Measurements from ENCODE around the gene PAF1.

PAF1 gene

DNA sequence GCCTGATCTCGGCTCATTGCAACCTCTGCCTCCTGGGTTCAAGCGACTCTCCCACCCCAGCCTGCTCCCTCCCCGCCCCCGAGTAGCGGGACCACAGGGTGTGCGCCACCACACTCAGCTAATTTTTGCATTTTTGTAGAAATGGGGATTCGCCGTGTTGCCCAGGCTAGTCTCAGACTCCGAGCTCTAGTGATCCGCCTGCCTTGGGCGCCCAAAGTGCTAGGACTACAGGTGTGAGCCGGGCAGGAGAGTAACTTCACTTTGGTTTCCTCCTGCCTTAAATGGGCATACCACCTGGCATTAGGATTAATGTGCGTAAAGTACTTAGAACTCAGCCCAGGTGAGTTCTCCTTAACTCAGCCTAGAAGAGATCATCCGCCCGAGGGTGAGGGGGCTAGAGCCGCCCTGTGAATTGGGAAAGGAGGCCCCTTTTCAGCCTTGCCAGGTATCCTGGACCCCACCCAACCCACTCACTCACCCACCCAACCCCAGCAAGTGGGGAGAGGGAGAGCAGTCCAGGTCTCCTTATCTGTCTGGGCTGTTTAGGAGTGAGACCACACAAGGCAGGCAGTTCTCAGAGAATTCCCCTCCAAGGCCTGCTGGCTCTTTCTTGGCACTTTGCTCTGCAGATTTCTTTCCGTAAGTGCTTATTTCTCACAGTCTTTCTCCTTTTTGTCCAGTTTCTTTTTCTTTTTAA lies 14.5 kb upstream of the PAF1 start:
- no peak for DNase-seq

DNA sequence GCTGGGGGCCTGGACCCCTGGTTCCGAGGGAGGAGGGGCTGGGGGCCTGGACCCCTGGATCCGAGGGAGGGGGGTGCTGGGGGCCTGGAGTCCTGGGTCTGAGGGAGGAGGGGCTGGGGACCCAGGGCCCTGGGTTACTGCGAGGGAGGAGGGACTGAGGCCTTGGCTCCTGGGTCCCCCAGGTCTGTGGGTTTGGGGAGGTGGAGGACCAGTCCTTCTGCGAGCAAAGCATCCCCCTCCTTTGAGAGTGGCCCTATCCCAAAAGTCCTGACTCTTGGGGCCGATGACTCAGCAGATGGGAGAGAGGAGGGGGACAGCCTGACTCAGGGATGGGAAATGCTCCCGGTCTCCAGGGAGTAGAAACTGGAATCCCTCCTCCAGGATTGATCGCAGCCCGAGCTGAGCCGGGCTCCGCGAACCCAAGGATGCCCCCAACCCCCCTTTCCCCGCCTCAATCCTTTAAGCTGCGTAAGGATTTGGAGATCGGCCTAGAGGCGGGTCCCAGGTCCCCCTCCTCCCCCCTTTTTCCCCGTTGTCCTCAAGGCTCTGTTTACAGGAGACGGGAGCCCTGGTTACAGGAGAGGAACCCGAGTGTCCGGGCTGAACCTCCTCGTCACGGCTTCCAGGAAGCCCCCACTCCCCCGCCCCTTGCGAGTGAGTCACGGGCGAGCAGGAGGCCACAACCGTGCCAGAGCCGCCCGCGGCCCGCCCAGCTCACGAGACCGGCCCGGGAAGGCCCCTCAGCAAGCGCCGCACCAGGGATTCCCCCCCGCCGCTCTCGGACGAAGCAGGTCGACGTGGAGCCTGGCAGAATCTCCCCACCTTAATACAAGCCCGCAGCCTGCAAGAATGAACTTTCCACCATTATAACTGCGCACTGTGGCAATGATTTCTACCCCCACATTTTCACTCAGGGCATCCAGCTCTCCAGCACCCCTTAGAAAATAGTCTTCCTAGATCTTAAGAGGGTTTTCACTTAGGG lies 12.7 kb upstream of the PAF1 start:
- DNase-seq = peak; percentile 97

DNA sequence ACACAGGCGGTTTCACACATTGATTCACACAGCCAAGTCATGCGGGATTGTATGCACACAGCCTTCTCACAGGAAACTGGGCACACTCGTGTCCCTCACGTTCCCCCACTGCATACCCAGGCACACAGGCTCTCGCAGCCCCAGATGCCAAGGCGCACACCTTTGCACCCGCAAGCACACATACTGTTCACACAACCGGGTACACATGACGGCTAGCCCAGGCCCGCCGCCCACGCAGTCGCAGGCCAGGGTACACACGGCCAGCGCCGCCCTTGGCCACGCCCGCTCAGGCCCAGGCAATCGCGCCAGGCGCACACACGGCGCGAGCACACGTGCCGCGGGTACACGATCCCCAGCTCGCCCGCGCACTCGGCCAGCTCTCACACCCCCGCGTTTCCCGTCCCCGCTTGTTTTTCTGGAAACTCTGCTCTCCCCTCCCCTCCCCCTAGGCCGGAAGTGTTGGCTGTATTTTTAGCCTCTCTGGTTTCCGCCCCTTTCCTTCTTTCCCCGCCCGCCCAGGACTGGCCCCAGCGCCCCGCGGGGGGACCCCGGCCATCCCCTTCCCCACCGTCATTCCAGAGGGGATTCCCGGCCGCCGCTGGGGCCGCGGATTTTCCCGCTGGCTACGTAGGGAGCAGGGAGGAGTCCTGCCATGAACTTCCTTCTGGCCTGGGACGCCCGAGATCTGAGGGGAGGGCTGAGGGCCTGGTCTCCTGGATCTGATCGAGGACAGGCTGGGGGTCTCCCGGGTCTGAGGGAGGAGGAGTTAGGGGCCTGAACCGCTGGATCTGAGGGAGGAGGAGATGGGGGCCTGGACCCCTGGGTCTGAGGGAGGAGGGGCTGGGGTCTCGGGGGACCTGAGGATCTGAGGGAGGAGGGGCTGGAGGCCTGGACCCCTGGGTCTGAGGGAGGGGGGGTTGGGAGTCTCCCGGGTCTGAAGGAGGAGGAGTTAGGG lies 11.7 kb upstream of the PAF1 start:
- peak; percentile 77 for DNase-seq

DNA sequence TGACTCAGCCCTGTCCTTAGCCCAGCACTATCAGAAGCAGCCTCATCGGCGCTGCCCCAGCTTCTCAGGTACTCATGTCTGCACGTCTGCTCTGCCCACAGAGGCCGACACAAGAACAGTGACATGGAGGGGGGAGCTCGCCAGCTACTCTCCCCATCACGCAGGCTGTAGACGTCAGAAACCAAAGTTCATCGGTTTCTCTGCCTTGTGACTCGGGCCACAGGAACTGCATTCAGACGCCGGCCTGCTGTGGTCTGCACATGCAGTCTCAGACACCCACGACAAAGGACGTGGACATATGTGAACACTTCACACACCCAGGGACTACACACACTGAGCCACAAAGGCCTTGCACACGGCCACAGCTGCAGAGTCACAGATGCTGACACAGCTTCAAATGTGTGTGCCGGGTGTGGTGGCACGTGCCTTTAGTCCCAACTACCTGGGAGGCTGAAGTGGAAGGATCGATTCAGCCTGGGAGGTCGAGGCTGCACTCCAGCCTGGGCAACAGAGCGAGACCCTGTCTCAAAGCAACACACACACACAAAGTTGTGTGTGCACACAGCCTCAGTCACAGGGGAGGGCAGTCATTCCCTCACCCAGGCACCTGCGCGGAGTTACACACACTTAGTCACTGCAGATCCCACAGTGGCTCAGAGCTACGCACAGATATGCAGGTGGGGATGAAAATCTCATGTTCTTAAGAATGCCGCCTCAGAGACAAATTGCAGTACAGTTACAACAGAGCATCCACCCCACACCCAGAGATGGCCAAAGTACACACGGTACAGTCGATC lies 10.8 kb upstream of the PAF1 start:
- DNase-seq = peak; percentile 83

DNA sequence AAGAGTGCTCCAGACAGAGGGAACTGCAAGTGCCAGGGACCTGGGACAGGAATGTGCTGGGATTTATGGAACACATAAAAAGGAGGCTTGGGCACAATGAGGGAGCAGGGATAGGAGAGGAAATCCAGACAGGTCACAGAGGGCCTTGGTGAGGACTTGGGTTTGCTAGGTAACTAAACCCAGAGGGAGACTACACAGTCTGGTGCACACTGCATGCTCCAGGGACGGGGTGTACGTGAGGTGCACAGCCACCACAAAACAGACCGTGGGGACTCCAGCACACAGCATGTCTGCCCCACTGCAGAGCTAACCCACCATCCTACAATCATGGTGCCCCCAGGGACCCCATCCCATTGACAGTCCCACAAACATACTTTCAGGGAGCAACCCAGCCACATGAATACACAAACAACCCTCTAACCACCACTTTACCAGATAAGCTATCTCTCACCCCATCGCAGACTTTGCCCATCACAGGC lies 10.2 kb upstream of the PAF1 start:
- no peak for DNase-seq

DNA sequence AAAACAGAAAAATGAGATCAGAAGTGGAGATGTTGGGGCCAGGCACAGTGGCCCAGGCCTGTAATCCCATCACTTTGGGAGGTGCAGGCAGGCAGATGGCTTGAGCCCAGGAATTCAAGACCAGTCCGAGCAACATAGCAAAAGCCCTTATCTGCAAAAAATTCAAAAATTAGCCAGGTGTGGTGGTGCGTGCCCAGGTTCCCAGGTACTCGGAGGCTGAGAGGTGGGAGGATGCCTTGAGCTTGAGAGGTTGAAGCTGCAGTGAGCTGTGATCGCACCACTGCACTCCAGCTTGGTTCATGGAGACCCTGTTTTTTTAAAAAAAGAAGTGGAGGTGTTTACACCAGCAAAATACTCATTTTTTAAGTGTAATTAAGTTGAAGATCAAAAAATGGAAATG lies 9.2 kb upstream of the PAF1 start:
- no peak for DNase-seq

DNA sequence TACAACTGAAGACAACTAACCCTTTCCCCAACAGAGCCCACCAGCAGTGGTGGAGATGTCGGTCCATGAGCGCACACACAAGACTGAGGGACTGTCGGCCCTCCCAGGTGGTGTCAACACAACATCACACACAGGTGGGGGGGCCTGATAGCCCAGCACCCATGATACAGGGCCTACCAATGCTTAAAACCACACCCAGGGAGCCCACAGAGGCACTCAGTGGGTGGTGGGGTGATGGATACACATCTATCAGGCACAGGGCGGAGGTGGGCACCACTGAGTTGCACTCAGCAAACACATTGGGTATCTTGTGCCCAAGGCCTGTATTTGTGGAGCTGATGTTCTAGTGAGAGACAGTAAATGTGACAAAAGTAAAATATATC lies 8.8 kb upstream of the PAF1 start:
- DNase-seq = no peak

DNA sequence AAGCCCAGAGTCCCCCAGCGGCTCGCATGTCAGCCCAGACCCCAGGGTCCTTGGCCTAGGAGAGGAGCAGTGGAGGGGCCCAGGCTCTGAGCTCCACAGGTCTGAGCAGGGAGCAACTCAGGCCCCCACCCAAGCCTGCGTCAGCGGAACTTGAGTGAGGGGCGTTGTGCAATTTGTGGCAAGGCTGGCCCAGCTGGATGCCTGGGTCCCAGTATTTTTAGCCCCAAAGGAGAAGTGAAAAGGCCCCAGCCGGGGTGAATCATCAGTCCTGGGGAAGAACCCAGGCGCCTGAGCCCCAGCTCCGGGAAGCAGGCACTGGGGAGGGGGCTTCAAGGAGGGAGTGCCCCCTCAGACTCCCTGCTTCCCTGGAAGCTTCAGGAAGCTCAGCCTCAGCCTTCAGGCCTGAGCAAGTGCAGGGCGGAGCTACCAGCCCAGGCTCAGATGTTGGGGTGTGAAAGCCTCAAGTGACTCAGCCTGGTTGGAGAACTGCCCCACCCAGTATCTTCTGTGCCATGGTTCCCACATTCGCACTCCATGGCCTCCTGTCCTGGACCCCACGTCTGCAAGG lies 7.5 kb upstream of the PAF1 start:
- no peak for DNase-seq

DNA sequence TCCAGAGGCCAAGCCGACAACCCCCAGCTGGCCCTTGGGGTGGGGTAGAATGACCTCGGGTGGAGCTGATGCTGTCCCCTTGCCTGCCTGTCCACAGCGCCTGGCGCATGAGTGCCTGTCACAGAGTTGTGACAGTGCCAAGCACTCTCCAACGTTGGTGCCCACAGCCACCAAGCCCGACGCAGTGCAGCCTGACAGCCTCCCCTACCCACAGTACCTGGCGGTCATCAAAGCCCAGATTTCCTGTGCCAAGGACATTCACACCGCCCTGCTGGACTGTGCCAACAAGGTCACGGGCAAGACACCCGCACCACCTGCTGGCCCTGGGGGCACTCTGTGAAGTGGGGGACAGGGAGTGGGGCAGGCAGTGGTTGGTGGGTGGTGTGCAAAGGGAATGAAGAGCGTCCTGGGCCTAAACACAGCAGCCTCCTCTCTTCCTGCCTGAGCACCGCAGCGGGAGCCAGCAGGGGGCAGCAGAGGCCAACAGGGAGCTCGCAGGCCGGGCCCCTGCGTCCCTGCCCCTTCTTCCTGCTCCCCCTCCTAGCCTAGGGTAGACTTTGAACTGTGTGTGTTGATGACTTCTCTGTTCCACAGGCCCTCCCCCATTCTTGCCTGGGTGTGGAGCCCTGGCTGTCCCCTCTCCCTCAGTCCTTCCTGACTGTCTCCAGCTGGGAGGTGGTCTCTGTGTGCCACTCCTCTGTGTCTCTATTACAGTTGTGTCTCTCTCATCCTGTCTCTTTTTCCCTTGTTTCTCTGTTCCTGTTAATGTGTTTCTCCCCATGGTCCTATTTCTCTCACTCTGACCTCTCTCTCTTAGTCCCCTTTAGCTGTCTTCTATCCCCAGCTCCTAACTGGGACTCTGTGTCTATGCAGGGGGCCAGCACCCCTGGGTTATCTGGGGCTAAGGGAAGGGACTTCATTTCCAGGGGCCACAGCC lies 6.7 kb upstream of the PAF1 start:
- peak; percentile 98 for DNase-seq

DNA sequence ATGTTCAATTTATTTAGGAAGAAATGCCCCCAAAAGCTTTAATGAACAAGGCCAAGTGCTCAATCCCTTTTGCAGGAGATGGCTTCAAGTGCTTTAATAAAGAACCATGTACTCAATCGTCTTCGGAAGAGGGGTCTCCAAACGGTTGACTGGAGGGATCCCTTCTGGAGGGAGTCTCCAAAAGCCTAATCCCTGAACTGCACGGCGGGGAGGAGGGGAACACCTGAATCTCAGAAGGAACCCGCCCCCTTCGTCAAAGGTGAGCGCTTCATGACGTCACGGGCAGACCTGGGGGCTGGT lies 505 bp downstream of the PAF1 start:
- peak; percentile 76 for DNase-seq

DNA sequence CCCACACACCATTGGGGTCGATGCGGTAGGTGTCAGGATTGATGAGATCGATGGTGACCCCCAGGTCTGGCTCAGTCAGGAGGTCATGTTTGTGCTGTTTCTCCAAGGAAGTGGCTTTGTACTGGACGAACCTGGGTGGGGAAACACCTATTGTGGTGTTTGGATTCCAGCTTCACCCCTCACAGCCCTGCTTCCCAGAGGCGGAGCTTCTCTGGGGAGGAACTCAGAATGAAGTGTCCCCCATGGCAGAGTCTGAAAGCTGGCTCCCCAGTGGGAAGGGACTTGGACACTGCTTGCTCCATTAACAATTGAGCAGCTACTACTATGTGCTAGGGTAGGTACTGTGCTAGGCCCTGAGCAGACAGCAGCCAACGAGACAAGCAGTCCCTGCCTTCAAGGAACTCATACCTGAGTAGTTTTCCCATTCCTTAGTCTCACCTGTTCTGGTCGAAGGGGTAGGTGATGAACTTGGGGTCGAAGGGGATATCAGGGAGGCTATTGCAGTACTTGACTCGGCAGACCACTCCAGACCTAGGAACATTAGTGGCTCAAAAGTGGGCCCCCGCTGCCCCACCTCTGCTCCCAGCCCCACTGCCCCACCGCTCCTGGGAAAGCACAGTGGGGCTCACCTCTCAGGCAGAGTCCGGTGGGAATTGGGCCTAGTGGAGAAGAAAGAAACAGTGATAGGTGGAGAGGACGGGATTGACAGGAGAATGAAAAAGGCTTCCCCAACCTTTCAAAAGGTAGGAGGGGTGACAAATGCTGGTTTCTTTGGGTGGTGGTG lies 1.1 kb downstream of the PAF1 start:
- no peak for DNase-seq

DNA sequence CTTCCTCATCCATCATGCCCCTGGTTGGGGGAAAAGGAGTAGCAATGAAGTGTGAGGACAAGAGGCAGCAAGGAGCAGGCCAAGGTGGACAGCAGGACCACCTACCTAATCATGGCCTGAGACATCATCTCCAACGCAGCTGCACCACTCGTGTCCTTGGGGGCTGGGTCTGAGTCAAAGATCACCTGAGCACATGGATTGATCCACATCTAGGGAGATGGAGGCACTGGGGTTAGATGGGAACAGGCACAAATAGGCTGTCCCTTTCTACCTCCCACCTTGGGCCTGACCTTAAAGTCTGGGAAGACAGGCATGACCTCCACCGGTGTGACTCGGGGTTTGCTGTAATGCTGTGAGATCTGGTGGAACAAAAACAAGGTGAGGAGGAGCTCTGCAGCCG lies 2.2 kb downstream of the PAF1 start:
- DNase-seq = no peak

DNA sequence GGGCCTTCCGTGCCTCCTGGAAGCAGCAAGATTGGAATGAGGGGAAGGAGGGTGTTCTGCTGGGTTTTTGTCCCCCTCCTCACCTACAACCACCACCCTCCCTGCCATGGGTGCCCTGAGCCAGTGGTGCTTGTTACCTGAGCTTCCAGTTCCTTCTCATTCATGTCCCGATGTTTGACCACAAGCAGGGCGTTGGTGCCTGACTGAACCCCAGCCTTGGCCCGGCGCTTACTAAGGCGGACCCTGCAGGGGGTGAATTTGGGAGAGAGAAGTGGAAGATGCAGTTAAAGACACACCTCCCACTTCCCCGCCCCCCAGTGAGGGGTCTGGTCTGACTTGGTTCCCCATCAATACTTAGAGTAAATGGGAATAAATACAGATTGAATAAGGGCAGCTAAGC lies 4.3 kb downstream of the PAF1 start:
- no peak for DNase-seq

DNA sequence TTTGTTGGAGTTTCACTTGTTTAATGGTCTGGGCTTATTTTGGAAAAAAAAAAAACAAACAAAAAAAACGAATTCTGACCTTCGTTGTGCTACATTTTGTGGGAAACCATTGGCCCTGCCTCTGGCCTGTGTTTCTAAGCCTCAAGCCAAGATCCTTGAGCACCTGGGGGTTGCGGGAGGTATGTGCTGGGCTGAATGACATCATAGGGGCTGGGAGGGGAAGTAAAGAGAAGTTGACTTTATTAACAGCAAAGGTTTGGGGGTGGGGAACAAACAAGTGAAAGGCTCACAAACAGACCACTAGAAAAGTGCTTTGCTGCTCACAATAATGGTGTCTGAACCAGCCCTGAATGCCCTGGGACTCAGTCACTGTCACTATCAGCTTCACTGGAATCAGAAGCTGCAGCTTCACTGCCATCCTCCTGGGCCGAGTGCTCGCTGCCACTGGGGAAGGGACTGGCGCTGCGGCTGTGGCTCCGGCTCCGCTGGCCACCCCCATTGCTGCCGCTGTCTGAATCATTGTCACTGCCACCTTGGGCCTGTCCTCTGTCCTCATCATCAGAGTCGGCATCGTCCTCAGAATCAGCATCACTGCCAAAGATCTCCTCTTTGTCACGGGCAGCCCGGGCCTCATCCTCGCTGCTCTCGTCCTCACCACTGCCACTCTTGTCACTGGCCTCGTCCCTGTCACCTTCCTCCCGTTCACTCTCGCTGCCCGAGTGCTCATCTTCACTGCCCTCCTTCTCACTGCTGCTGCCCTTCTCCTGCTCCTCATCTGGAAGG lies 5.1 kb downstream of the PAF1 start:
- DNase-seq = no peak

DNA sequence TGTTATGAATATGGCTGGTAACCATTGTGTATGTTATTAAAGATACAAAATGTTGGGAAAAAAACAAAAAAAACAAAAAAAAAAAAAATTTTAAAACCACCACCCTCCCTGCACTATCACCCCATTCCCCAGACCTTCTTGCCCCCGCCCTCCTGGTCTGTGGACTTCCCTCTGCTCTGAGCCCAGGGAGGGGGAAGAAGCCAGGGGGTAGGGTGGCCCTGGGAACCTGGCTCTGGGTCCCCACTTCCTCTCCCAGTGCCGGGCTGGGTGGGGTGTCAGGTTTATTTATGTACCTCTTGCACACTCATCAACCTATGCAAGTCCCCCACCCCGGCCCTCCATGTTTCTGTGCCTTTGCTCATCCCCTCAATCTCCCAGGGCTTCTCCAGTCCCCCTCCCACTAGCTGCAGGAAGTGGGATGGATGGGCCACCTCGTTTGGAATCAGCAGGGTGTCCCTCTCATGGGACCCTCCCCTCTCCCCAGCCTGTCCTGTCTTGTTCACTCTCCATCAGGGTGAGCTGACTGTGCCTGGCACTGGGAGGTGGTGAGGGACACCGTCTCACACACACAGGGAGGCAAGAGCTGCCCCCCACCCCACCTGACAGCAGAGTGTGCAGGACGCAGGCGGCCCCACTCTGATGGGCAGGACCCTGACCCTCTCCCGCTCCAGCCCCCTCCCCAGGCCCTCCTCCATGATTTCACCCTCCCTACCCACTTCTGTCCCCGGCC lies 5.9 kb downstream of the PAF1 start:
- DNase-seq = no peak

DNA sequence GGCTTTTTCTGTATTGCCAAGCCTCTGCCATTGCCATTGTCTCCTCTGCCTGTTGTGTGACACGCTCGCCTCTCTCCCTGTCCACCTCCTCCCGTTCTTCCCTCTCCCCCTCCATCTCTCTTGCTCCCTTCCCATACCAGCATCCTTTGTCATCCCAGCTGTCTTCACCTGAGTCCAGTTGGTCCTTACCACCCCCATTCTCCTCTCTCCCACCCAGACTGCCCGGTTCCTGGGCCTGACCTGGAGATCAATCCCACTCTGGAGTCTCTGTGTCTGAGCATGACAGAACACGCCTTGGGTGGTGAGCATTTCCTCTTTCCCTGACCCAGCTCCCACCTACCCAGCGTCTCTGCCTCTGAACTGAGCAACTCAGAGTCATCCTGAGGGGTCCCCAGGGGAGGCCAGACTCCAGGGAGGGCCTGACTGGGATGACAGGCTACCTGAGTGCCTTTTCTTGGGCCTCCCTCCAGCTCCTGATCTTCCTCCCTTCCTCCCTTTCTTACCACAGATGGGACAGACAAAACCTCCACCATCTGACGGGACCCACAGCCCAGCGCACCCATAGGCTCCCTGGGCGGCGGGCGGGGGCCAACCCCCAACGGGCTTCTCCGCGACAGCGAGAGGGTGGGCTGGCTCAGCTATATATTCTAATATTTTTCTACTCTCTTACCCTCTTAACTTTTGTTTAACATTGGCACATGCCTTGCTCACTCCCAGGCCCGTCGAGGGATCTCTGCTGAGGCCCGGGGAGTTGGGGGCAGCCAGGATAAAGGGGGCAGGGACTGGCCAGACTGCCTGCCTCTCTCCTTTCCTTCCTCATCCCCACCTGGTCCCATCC lies 7.7 kb downstream of the PAF1 start:
- no peak for DNase-seq

DNA sequence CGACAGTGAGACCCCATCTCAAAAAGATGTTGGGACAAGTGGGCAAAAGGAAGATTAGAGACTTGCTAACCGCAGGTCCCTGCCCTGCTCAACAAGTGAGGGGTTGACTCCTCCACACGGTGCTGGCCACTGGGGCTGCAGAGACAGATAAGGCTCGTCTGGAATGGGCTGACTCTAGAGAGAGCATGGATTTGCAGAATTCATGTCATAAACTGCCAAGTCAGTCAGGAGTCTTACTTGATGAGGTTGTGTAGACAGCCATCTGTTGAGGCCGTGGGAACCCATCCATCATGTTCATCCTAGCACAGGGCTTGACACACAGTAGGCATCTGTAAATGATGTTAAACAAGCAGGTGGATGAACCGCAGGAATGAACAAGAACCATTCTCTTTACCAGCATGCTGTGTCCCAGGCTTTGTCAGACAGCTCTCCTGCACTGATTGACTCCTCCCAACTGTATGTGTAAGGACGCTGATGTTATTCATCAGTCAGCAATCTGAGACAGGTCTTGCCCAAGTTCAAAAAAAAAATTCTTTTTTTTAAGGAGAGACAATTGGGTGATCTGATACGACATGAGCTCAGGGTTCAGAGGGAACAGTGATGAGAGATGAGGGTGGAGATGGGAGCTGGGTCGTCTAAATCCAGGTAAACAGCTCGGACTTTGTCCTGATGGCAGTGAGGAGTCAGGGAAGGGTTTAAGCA lies 8.8 kb downstream of the PAF1 start:
- DNase-seq = no peak

All from T-helper 9 cell (primary cell).